GM10248 (cell line): ENCODE measurements around the gene METTL16.
"Not testable (repeated sequence)": the region's sequence is repeated elsewhere in the genome, so short reads cannot be mapped to it uniquely, and the experiment has no call there.

ENCODE experiments used
- CTCF ChIA-PET: fragments of 300-600 bp; sonication (Branson Sonifier 250); formaldehyde crosslinking; extraction: SDS; loops from one replicate; lab custom pipeline; 2021; ENCODE audit warnings: antibody characterized with exemption; lab: Yijun Ruan, JAX
- POLR2A ChIA-PET: fragments of 350-650 bp; sonication (Branson Sonifier 250); formaldehyde crosslinking; extraction: SDS; loops from one replicate; lab custom pipeline; 2020; ENCODE audit warnings: antibody characterized with exemption; lab: Yijun Ruan, JAX
- DNase-seq: peaks from one replicate; pipeline ENCODE4 v3.0.0; 2012; ENCODE audit errors: extremely low spot score
- CTCF ChIP-seq: IDR thresholded peaks from 2 replicates; pipeline ENCODE4 v1.5.1; 2012; ENCODE audit warnings: mild to moderate bottlenecking, low read depth; ENCODE audit errors: extremely low read depth, missing control alignments, control extremely low read depth

METTL16 gene

GRCh38 chr17:2521257-2521656, 9.6 kb upstream of the METTL16 start:
- no peak for DNase-seq
- TF ChIP-seq CTCF = no peak
- CTCF ChIA-PET = no interaction called here
- POLR2A ChIA-PET = no interaction called here

GRCh38 chr17:2517539-2517938, 5.9 kb upstream of the METTL16 start:
- ChIA-PET POLR2A (no interaction called here), CTCF (no interaction called here)
- DNase-seq = no peak

DNA sequence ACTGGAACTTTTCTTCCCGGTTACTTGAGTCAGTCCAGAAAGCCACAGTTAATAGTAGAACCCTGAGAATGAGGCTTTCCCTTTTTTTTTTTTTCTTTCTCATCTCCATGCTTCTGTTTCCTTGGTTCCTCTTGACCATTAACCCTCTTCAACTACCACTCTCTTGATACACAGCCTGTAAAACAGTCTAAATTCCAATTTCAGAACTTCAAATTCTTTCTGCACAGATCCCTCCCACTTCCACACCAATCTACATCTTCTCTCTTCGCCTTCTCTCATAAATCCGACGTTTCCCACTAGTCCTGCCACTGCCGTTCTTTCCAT, 588 bp downstream of the METTL16 start:
- DNase-seq = no peak
- TF ChIP-seq CTCF = no peak
- ChIA-PET CTCF (interaction anchor here (0.7 to 1.6 kb wide), 3 partner anchors 25 to 128 kb away, joined by 3 to 4 read pairs (median 3); no protein-coding TSS in a partner anchor), POLR2A (no interaction called here)

More at GRCh38 chr17:2517539-2517938, 5.9 kb upstream of the METTL16 start:
- TF ChIP-seq CTCF = no peak

DNA sequence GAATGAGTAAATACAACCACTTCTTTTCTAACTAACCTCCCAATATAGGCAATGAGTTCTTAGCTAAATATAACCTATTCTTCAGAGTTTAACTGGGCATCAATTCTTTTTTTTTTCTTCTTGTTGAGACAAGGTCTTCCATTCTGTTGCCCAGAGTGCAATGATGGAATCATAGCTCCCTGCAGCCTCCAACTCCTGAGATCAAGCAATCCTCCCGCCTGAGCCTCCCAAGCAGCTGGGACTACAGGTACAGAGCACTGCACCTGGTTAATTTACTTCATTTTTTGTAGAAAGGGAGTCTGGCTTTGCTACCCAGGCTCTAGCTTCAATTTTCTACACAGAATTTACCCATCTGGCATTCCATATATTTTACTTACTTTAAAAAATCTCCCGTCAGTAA, 1.1 kb downstream of the METTL16 start:
- ChIA-PET POLR2A (no interaction called here), CTCF (interaction anchor here (1.2 to 1.6 kb wide), 2 partner anchors 92 to 128 kb away, joined by 3 to 4 read pairs; no protein-coding TSS in a partner anchor)
- DNase-seq = no peak
- no peak for TF ChIP-seq CTCF

GRCh38 chr17:2508035-2508434, 3.7 kb downstream of the METTL16 start:
- no peak for DNase-seq
- no peak for TF ChIP-seq CTCF
- ChIA-PET POLR2A (no interaction called here), CTCF (no interaction called here)

GRCh38 chr17:2507015-2507414, 4.7 kb downstream of the METTL16 start:
- DNase-seq, CTCF ChIA-PET, POLR2A ChIA-PET: not testable (repeated sequence)

GRCh38 chr17:2503627-2504026, 8.1 kb downstream of the METTL16 start:
- ChIA-PET POLR2A (no interaction called here), CTCF (interaction anchor here (1.2 kb wide), 1 partner anchor 13 kb away, joined by 3 read pairs; no protein-coding TSS in a partner anchor)
- no peak for TF ChIP-seq CTCF
- DNase-seq = no peak
